Activated CD8-positive, alpha-beta memory T cell treated with anti-CD3 and anti-CD28 coated beads, Interleukin-2, amount 50 U/mL, for 48 hours (primary cell): ENCODE results near the gene TP73.

Source experiments
- DNase-seq: peaks from one replicate; pipeline ENCODE4 v3.0.0-alpha.2; 2020

TP73 gene

DNA sequence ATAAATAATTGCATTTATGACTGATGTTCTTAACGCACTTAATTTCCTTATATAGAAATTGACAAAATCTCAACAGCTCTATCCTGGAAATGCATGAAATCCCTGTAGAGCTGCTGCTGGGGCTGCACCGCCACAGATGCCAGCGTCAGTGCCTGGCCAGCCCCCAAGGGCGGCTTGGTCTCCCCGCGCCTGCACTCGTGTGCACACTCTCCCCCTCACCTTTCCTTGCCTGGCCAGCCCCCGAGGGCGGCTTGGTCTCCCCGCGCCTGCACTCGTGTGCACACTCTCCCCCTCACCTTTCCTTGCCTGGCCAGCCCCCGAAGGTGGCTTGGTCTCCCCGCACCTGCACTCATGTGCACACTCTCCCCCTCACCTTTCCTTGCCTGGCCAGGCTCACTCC lies 16.2 kb upstream of the TP73 start:
- no peak for DNase-seq

- DNase-seq, result no peak
Measured at GRCh38 chr1:3636531-3636930, 15.8 kb upstream of the TP73 start.

- DNase-seq, result no peak
Measured at GRCh38 chr1:3638027-3638426, 14.3 kb upstream of the TP73 start.

DNA sequence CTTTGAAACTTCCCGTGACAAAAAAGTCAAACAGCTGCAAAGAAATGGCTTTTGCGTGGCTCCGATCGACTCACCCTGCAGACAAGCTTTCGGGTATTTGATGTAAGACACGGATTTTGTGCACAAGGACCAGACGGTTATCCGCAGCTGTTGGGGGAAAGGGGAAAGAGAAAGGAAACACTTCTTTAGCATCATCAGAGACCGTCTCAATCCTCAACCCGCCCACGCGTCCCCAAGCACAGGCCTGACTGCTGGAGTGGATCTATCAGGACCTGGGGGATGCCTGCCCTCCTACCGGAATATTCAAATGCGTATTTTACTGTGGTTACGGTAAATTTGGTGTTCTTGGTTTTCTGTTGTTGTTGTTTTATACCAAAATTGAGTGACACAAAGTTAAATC lies 13.6 kb upstream of the TP73 start:
- DNase-seq, result no peak

DNA sequence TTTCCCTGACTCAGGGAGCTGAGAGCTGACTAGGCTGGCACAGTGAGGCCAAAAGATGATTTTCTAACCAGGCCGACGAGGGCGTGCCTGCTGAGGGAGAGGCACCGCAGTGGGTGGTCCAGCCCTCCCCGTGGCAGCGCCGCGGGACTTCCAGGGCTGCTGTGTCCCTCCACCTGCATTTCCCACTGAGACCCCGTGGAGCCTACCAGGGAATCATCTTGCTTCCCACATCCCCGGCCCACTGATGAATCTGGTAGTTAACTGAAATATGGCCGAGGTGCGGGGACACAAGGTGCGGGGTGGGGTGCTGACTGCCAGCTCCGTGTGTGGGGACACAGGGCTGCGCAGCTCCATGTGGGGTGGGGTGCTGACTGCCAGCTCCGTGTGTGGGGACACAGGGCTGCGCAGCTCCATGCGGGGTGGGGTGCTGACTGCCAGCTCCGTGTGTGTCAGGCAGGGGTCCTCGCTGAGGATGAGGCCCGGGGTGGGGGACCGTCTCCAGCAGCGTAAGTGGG lies 12.9 kb upstream of the TP73 start:
- no peak for DNase-seq

- no peak for DNase-seq
Measured at GRCh38 chr1:3640121-3640837, 12.0 kb upstream of the TP73 start.

DNA sequence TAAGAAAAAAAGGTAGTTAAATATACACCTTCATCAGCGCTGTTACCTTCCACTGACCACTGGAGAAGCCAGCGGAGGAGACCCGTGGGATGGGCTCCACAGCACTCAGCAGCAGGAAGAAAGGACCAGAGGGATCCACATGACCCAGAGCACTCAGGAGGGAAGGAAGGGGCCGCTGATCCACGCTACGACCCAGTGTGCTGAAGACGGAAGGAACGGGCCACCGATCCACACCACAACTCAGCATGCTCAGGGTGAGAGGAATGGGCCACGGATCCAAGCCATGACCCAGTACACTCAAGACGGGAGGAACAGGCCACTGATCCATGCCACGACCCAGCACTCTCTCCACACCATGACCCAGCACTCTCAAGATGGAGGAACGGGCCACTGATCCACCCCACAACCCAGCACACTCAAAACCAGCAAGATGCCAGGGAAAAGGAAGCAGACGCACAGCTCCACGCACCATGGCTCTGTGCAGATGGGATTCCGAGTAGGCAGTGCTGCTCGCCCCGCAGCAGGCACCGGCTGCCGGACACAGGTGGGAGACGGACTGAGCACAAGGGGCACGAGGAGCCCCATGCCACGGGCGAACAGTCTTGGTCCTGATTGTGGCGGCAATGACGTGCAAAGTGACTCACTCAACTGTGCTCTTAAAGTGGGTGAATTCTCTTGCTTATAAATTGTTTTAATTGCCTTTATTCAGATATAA lies 11.1 kb upstream of the TP73 start:
- no peak for DNase-seq

GRCh38 chr1:3641816-3642215 lies 10.5 kb upstream of the TP73 start:
- no peak for DNase-seq

DNA sequence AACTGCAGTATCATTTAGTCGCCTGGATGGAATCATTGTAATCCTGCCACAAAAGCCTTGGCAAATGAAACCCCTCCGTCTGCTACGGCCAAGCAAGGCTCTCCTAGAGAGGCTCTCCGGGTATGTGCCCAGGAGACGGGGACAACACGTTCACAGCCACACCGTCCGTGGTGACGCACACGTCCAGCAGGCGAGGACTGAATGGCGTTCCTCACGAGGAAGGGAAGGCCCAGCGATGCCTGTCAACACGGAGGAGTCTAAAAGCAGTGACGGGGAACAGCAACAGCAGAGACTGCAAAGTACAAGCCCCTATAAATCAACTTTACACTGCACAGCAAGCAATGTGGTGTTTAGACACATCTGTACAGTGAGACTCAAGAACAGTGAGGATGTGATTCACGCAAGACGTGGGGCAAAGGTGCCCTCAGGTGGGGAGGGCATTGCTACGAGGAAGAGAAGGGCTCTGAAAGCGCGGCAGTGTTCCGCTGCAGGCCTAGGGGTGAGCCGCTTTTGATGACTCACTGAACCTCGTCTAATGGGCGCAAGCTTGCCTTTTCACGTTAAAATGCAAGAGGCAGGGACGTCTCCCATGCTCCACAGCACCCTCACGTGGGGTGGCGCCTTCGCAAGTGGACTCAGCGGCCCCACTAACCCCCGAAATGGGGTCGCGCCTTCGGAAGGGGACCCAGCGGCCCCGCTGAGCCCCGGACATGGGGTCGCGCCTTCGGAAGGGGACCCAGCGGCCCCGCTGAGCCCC lies 9.2 kb upstream of the TP73 start:
- DNase-seq, result no peak

- no peak for DNase-seq
Measured at GRCh38 chr1:3644273-3644672, 8.0 kb upstream of the TP73 start.

GRCh38 chr1:3645247-3645646 lies 7.1 kb upstream of the TP73 start:
- no peak for DNase-seq

DNA sequence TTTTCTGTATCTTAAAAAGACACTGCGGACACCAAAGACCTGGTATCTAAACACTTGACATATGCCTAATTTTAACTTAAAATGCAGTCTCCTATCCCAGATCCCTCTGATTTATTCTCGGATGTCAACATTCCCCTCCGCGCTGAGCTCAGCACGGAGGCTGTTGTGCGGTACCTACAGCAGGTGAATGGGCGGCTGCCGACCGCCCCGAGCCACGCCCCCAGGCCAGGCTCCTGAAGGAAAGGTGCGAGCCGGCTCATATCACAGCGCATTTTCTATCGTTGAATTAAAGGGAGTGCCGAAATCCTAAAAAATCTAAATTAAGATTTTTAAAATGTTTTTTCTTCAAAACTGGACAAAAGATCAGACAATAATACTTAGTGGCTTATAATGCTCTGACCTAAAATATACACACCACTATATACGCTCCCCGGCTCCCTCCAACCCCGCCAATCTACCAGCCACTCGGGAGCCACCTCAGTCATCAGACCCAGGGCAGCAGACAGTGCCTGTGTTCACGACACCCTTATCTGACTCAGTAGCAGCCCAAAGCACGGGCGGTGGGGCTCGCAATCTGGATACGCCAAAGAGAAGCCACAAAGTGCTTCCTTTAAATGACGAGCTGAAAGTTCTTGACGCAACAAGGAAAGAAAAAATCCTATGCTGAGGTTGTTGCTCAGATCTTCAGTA lies 6.5 kb upstream of the TP73 start:
- DNase-seq, result no peak

- DNase-seq, result no peak
Measured at GRCh38 chr1:3646596-3646995, 5.7 kb upstream of the TP73 start.

GRCh38 chr1:3649342-3650247 lies 2.7 kb upstream of the TP73 start, which contains the start of gene WRAP73:
TSS of gene WRAP73 (minus strand) at chr1:3650103. CDS start at chr1:3649999, 104 bp downstream.
- DNase-seq, result peak; percentile 91

DNA sequence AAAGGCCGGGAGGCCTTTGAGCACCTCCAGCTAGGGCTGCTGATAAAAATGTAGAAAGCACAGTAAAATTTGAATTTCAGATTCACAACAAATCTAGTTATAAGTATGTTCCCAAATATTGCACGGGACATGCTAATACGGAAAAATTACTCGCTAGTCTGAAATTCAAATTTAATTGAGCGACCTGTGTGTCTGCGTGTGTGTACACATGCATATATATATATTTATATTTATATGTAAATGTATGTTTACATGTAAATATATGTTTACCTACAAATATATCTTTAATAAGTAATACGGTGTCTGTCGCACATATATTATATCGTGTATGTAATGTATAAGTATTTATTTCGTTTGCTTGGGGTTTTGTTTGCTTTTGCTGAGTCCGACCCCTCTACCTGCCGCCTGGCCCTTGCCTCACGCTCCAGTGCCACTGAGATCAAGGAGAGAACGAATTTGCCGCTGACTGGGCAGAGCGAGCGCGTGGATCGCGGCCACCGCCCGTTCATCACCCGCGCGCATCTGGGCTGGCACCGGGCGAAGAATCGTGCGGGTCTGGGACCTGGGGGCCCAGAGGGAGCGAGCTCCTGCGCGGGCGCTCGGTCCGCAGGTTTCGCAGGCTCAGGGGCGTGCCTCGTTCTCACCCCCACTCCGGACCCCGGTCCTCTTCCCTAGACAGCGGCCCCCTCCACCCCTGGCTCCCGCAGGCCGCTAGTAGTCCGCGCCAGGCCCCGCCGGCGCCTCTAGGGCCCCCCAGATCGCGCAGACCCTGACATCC lies 1.9 kb upstream of the TP73 start:
- DNase-seq, result no peak

- DNase-seq, result no peak
Measured at GRCh38 chr1:3651026-3651929, 1.0 kb upstream of the TP73 start.

GRCh38 chr1:3652548-3653285 lies 401 bp downstream of the TP73 start:
- no peak for DNase-seq

GRCh38 chr1:3653286-3653618 lies 936 bp downstream of the TP73 start:
- DNase-seq, result no peak

DNA sequence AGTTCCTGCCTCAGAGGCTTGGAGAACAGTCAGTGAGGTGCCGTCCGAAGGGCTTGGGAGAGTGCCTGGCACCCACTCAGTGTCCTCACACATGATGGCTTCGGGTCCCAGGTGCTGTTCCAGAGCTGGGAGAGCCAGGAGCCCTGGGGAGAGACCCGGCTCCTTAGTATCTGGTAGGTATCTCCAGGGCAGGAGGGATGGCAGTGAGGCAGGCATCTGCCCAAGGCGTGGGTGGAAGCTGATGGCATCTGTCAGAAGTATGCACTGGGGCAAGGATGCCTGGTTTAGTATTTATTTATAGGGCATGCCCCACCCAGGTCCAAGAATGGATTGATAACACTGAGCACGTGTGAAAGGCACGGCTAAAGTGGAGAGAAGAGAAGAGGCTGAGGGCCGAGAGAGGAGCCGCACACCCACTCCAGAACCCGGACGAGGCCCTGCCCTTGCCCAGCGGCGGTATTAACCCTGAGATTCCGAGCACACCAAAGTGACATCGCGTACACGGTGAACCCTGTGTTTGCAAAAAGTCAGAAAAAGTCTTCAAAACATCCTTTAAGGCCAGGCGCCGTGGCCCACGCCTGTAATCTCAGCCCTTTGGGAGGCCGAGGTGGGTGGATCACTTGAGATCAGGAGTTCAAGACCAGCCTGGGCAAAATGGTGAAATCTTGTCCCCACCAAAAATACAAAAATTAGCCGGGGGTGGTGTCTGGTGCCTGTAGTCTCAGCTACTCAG lies 2.4 kb downstream of the TP73 start:
- DNase-seq, result no peak
